SU-DHL-6 (cell line): Measurements from ENCODE around the gene MORC2.

Source experiments
- H2AFZ ChIP-seq: fragments of 200-600 bp; sonication (generic); 2 replicates; pipeline ENCODE4 v1.6.1; 2014; ENCODE audit warnings: low read depth, mild to moderate bottlenecking, moderate library complexity, mixed read lengths, antibody characterized with exemption, low read length; ENCODE audit not compliant: severe bottlenecking
- H3F3A ChIP-seq: fragments of 200-600 bp; shearing (Covaris generic); 2 replicates; pipeline ENCODE4 v1.6.0; 2016; ENCODE audit warnings: antibody characterized with exemption, mild to moderate bottlenecking; ENCODE audit not compliant: insufficient read depth
- H3K27ac ChIP-seq: fragments of 200-600 bp; sonication (generic); 2 replicates; pipeline ENCODE4 v1.5.1; 2016; ENCODE audit warnings: low read depth, mild to moderate bottlenecking, low read length, moderate library complexity, mixed read lengths
- H3K27me3 ChIP-seq: fragments of 200-600 bp; sonication (generic), shearing (Covaris generic); 2 replicates; pipeline ENCODE4 v1.6.0; 2014; ENCODE audit warnings: mild to moderate bottlenecking, low read length
- H3K36me3 ChIP-seq: fragments of 200-600 bp; sonication (generic); 2 replicates; pipeline ENCODE4 v1.6.1; 2014; ENCODE audit warnings: mild to moderate bottlenecking, low read length, mixed read lengths
- H3K4me2 ChIP-seq: fragments of 300-600, 200-600 bp; shearing (Covaris generic), sonication (generic); 2 replicates; pipeline ENCODE4 v1.6.0; 2014; ENCODE audit warnings: low read length, low read depth, mild to moderate bottlenecking; ENCODE audit not compliant: poor library complexity, severe bottlenecking
- H3K4me3 ChIP-seq: fragments of 200-600 bp; sonication (generic); 2 replicates; pipeline ENCODE4 v1.5.1; 2014; ENCODE audit warnings: antibody characterized with exemption, low read length, mild to moderate bottlenecking, mixed read lengths; ENCODE audit not compliant: insufficient read depth, poor library complexity, severe bottlenecking
- H3K79me2 ChIP-seq: fragments of 200-600 bp; sonication (generic); 2 replicates; pipeline ENCODE4 v1.6.1; 2014; ENCODE audit warnings: mild to moderate bottlenecking, low read length, moderate library complexity; ENCODE audit not compliant: insufficient read depth
- H3K9ac ChIP-seq: fragments of 200-600 bp; sonication (generic); 2 replicates; pipeline ENCODE4 v1.7.0; 2014; ENCODE audit warnings: mild to moderate bottlenecking, low read length
- H3K9me2 ChIP-seq: fragments of 200-600 bp; sonication (generic); replicated peaks from 2 replicates; pipeline ENCODE4 v1.6.1; 2014; ENCODE audit warnings: low read length; ENCODE audit not compliant: insufficient read depth
- H3K9me3 ChIP-seq: fragments of 200-600 bp; sonication (generic); 2 replicates; pipeline ENCODE4 v1.6.1; 2014; ENCODE audit warnings: low read length, mixed read lengths; ENCODE audit not compliant: insufficient read depth
- H4K20me1 ChIP-seq: fragments of 200-600 bp; sonication (generic); 2 replicates; pipeline ENCODE4 v1.6.1; 2014; ENCODE audit warnings: low read depth, mild to moderate bottlenecking, antibody characterized with exemption, low read length, moderate library complexity, mixed read lengths
- EZH2phosphoT487 ChIP-seq: fragments of 200-600 bp; sonication (generic), shearing (Covaris generic); conservative IDR thresholded peaks from 2 replicates; pipeline ENCODE4 v1.6.1; 2018; ENCODE audit warnings: mild to moderate bottlenecking, antibody characterized with exemption, low read length, moderate library complexity, mixed read lengths
- TF ChIP-seq, protein P1 (sequence below): fragments of 200-600 bp; sonication (generic); IDR thresholded peaks from one replicate; pipeline ENCODE4 v1.5.1; 2017; ENCODE audit warnings: antibody characterized with exemption, mild to moderate bottlenecking, low read length, moderate library complexity; ENCODE audit not compliant: insufficient read depth, poor library complexity, severe bottlenecking

MORC2 gene

DNA sequence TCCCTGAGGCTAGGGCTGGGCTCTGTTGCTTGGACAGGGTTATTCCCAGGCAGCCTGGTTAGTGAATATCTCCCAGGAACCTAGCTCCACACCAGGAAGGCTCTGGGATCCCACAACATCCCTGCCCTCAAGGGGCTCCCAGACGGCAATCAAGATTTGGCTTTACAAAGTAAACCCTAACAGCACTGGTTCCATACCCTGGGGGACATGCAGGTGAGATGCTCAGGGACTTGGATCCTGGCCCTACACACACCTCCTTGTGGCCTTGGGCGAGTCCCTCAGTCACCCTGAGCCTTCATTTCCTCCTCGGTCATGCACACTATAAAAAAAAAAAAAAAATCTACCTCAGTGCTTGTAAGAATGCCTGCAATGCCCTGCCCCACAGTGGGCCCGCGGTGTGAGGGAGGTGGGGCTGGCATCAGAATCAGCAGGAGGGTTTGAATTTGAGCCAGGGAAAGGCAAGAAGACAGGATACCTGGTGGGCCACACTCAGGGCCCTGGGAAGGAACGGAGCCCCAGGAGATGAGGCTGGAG lies 86.3 kb downstream of the MORC2 start:
- no peaks in the 10 kb centered on the region for H3K36me3 ChIP-seq
- no peak for TF ChIP-seq EZH2phosphoT487
- TF ChIP-seq, protein P1, sequence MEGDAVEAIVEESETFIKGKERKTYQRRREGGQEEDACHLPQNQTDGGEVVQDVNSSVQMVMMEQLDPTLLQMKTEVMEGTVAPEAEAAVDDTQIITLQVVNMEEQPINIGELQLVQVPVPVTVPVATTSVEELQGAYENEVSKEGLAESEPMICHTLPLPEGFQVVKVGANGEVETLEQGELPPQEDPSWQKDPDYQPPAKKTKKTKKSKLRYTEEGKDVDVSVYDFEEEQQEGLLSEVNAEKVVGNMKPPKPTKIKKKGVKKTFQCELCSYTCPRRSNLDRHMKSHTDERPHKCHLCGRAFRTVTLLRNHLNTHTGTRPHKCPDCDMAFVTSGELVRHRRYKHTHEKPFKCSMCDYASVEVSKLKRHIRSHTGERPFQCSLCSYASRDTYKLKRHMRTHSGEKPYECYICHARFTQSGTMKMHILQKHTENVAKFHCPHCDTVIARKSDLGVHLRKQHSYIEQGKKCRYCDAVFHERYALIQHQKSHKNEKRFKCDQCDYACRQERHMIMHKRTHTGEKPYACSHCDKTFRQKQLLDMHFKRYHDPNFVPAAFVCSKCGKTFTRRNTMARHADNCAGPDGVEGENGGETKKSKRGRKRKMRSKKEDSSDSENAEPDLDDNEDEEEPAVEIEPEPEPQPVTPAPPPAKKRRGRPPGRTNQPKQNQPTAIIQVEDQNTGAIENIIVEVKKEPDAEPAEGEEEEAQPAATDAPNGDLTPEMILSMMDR, result no peak
- no peak overlapping the region for H2AFZ ChIP-seq
- no peaks in the 10 kb centered on the region for H3K9me2 ChIP-seq
- H3K9me3 ChIP-seq, result no peaks in the 10 kb centered on the region
- H3F3A ChIP-seq, result no peaks in the 10 kb centered on the region
- H3K27me3 ChIP-seq, result no peaks in the 10 kb centered on the region
- no peak overlapping the region for H3K9ac ChIP-seq
- H3K4me3 ChIP-seq, result no peak overlapping the region
- H3K27ac ChIP-seq, result no peak overlapping the region
- no peaks in the 10 kb centered on the region for H4K20me1 ChIP-seq
- H3K4me2 ChIP-seq, result no peak overlapping the region
- no peaks in the 10 kb centered on the region for H3K79me2 ChIP-seq

DNA sequence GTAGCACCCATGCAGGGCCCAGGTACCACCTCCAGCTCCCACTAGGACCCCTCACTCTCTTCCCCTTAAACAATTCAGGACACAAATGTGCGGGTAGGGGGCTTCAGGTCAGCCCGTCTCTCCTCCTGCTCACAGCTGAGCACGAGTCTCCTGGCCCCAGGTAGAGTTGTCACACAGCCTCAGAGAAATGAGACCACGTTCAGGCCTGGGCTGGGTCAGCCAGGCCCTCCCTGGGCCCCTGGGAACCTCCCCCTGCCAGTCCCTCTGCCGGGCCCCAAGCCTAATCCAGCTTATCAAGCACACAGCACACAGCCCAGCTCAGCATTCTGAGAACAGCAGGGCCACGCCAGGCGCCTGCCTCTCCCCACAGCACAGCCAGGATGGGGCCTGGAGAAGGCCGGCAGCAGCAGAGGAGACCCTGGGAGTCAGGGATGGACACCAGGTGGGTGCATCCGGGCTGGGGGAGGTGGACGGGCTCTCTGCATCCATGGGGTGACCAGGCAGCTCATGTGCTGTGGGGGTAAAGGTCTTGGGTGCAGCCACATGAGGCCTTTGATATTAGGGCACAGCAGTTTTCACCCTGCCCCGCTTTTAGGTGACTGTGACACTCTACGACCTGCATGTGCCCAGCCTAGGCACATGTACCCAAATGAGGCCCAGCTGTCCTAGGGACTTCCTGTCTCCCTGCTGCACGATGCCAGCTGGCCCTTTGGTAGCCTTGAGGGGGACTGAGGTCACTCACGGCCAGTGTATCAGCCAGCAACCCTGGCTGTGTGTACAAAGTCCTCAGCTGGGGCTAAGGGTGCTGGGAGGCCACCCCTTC lies 87.0 kb downstream of the MORC2 start:
- no peaks in the 10 kb centered on the region for H4K20me1 ChIP-seq
- H3K36me3 ChIP-seq, result no peaks in the 10 kb centered on the region
- no peaks in the 10 kb centered on the region for H3K9me3 ChIP-seq
- H3K9me2 ChIP-seq, result no peaks in the 10 kb centered on the region
- TF ChIP-seq EZH2phosphoT487, result no peak
- TF ChIP-seq, protein P1, result no peak
- no peaks in the 10 kb centered on the region for H3K27me3 ChIP-seq
- H3K4me3 ChIP-seq, result no peak overlapping the region
- no peak overlapping the region for H3K9ac ChIP-seq
- no peak overlapping the region for H3K4me2 ChIP-seq
- H2AFZ ChIP-seq, result no peak overlapping the region
- H3K27ac ChIP-seq, result no peak overlapping the region
- H3K79me2 ChIP-seq, result no peaks in the 10 kb centered on the region
- H3F3A ChIP-seq, result no peaks in the 10 kb centered on the region

DNA sequence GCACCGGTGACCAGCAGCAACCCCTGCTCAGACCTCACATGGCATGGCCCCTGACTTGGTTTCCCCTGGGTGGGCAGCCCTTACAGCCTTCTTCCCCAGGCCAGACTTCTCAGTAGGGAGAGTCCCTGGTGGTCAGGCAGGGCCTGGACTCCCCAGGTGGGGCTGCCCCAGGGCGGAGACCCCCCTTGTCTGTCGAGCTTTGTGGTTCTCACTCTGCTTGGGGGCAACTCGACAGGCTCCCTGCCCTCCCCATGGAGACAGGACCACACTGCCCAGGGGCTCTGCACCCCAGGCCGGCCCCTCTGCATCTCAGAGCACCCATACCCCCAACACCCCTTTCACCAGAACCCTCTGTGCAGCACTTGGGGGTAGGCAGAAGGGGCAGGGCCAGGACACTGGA lies 87.7 kb downstream of the MORC2 start:
- no peaks in the 10 kb centered on the region for H3K27me3 ChIP-seq
- H3K9me2 ChIP-seq, result no peaks in the 10 kb centered on the region
- no peaks in the 10 kb centered on the region for H3F3A ChIP-seq
- no peaks in the 10 kb centered on the region for H3K79me2 ChIP-seq
- TF ChIP-seq, protein P1, result no peak
- no peak for TF ChIP-seq EZH2phosphoT487
- H3K9me3 ChIP-seq, result no peaks in the 10 kb centered on the region
- no peak overlapping the region for H3K4me2 ChIP-seq
- no peak overlapping the region for H3K27ac ChIP-seq
- H3K9ac ChIP-seq, result no peak overlapping the region
- no peaks in the 10 kb centered on the region for H4K20me1 ChIP-seq
- H3K36me3 ChIP-seq, result no peaks in the 10 kb centered on the region
- no peak overlapping the region for H2AFZ ChIP-seq
- no peak overlapping the region for H3K4me3 ChIP-seq
